ENCODE results near the gene NCSTN. TPM values are rescaled to one million over a fixed set of nuclear protein-coding genes. Genes with fewer than 3 reads are reported as not detected.

NCSTN gene
- polyA plus RNA-seq, 1 donor (not counting 4 experiments of a cell fraction or from before 2014, with no cell fraction given): 111 TPM

DNA sequence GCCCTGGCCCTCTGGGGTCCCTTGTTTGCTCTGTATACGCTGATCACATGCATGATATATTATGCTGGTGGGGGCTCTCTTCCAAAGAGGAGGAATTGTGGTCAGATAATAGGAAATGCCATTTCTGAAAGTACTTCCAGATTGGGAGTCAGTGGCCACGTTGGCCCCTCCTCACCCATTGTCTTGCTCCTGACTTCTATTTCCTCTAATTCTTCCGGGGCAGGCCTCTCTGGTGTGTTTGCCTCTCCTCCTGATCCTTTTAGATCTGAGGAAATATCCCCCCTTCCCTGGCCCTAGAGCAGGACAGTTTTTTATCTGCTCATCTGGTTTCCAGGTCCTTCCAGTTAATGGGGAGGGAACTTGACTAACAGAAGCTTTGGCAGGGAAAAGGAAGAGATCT is 60.1 kb downstream of the NCSTN start:
- FAIRE-seq (no peak), DNase-seq (ENCODE audit: low read depth, low spot score) (no peak)
- Histone ChIP-seq H3K9me3 (ENCODE audit: control insufficient read depth, low read depth, low read length) (no peaks in the 10 kb centered on the region), H3K9ac (ENCODE audit: control insufficient read depth, extremely low read depth, insufficient read depth, low read length) (no peak overlapping the region), H3K27ac (ENCODE audit: control insufficient read depth, insufficient read depth, low read length) (no peak overlapping the region), H2AFZ (ENCODE audit: control insufficient read depth, low read length) (peak overlapping the region; percentile 16), H3K36me3 (ENCODE audit: control insufficient read depth in 2 of 2, extremely low read depth in 1 of 2, insufficient read depth in 2 of 2, low read length in 2 of 2) (no peaks in the 10 kb centered on the region), H4K20me1 (ENCODE audit: control insufficient read depth, extremely low read depth, insufficient read depth, low read length) (no peaks in the 10 kb centered on the region), H3K4me3 (ENCODE audit: control insufficient read depth in 2 of 3, extremely low read depth in 1 of 3, insufficient read depth in 2 of 3, low read depth in 1 of 3, low read length in 3 of 3) (no peak overlapping the region), H3K27me3 (ENCODE audit: control insufficient read depth, extremely low read depth, insufficient read depth, low read length) (no peaks in the 10 kb centered on the region), H3K9me1 (ENCODE audit: control insufficient read depth, extremely low read depth, insufficient read depth, low read length) (peaks cover 2% of the 10 kb centered on the region), H3K79me2 (ENCODE audit: control insufficient read depth, insufficient read depth, low read length) (peaks cover 3% of the 10 kb centered on the region), H3K4me1 (ENCODE audit: control insufficient read depth, extremely low read depth, insufficient read depth, low read length) (peaks cover 72% of the 10 kb centered on the region), H3K4me2 (ENCODE audit: control insufficient read depth, extremely low read depth, insufficient read depth, low read depth, low read length) (no peak overlapping the region)
- dilution Hi-C loops (cut with MboI; ENCODE audit: extremely low pct_ligation_motif_present, low sequenced_read_pairs): no loop called here
- TF ChIP-seq EZH2 (IDR thresholded peaks at IDR 0.05; ENCODE audit: low read length) (no peak), CTCF (optimal IDR thresholded peaks at IDR 0.05 in 1 of 3, IDR thresholded peaks at IDR 0.05 in 1 of 3, conservative IDR thresholded peaks at IDR 0.05 in 1 of 3; ENCODE audit: extremely low read depth in 1 of 3, insufficient read depth in 2 of 3, low read length in 3 of 3) (no peak)

DNA sequence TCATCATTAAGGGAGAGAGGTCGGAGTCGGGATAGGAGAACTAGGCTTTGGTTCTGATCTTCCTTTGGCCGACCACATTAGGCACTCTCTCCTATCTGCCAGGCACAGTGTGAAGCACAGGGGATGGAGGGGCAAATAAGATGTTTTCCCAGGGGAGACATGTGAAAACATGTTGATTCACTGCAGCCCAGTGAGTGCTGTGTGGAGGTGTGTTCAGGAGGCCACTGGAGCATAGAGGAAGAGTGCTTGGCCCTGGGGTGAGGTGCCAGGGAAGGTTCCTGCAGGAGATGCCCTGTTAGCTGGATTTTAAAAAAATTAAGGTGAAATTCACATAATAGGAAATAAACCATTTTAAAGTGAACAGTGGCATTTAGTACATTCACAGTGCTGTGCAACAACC is 60.9 kb downstream of the NCSTN start:
- TF ChIP-seq CTCF (optimal IDR thresholded peaks at IDR 0.05 in 1 of 3, IDR thresholded peaks at IDR 0.05 in 1 of 3, conservative IDR thresholded peaks at IDR 0.05 in 1 of 3; ENCODE audit: extremely low read depth in 1 of 3, insufficient read depth in 2 of 3, low read length in 3 of 3): no peak
- TF ChIP-seq EZH2 (IDR thresholded peaks at IDR 0.05; ENCODE audit: low read length): no peak
- no peaks in the 10 kb centered on the region for H3K9me3 ChIP-seq (ENCODE audit: control insufficient read depth, low read depth, low read length)
- H3K9ac ChIP-seq (ENCODE audit: control insufficient read depth, extremely low read depth, insufficient read depth, low read length): no peak overlapping the region
- H2AFZ ChIP-seq (ENCODE audit: control insufficient read depth, low read length): peak overlapping the region; percentile 25
- peaks cover 73% of the 10 kb centered on the region for H3K4me1 ChIP-seq (ENCODE audit: control insufficient read depth, extremely low read depth, insufficient read depth, low read length)
- DNase-seq (ENCODE audit: low read depth, low spot score) (no peak), FAIRE-seq (peak; percentile 52)
- peaks cover 2% of the 10 kb centered on the region for H3K9me1 ChIP-seq (ENCODE audit: control insufficient read depth, extremely low read depth, insufficient read depth, low read length)
- no peaks in the 10 kb centered on the region for H4K20me1 ChIP-seq (ENCODE audit: control insufficient read depth, extremely low read depth, insufficient read depth, low read length)
- dilution Hi-C loops (cut with MboI; ENCODE audit: extremely low pct_ligation_motif_present, low sequenced_read_pairs): no loop called here
- H3K27me3 ChIP-seq (ENCODE audit: control insufficient read depth, extremely low read depth, insufficient read depth, low read length): no peaks in the 10 kb centered on the region
- no peak overlapping the region for H3K27ac ChIP-seq (ENCODE audit: control insufficient read depth, insufficient read depth, low read length)
- H3K36me3 ChIP-seq (ENCODE audit: control insufficient read depth in 2 of 2, extremely low read depth in 1 of 2, insufficient read depth in 2 of 2, low read length in 2 of 2): no peaks in the 10 kb centered on the region
- no peak overlapping the region for H3K4me2 ChIP-seq (ENCODE audit: control insufficient read depth, extremely low read depth, insufficient read depth, low read depth, low read length)
- no peak overlapping the region for H3K4me3 ChIP-seq (ENCODE audit: control insufficient read depth in 2 of 3, extremely low read depth in 1 of 3, insufficient read depth in 2 of 3, low read depth in 1 of 3, low read length in 3 of 3)
- peaks cover 3% of the 10 kb centered on the region for H3K79me2 ChIP-seq (ENCODE audit: control insufficient read depth, insufficient read depth, low read length)
